ENCODE results near the gene KIAA1549.

Gene KIAA1549

GRCh38 chr7:138885383-138886147, 95.6 kb downstream of the KIAA1549 start:
- no peak for TF ChIP-seq CTCF (IDR thresholded peaks at IDR 0.05; ENCODE audit: borderline replicate concordance, control extremely low read depth, extremely low read depth, insufficient read depth, missing control alignments)
- no peak for DNase-seq (ENCODE audit: low spot score)
- in situ Hi-C loops (cut with MboI; ENCODE audit: low sequenced_read_pairs, unreplicated experiment): no loop called here

- TF ChIP-seq CTCF (IDR thresholded peaks at IDR 0.05; ENCODE audit: borderline replicate concordance, control extremely low read depth, extremely low read depth, insufficient read depth, missing control alignments): no peak
- in situ Hi-C loops (cut with MboI; ENCODE audit: low sequenced_read_pairs, unreplicated experiment): no loop called here
- DNase-seq (ENCODE audit: low spot score): no peak
Measured at GRCh38 chr7:138882249-138882648, 98.9 kb downstream of the KIAA1549 start.

- no peak for TF ChIP-seq CTCF (IDR thresholded peaks at IDR 0.05; ENCODE audit: borderline replicate concordance, control extremely low read depth, extremely low read depth, insufficient read depth, missing control alignments)
- in situ Hi-C loops (cut with MboI; ENCODE audit: low sequenced_read_pairs, unreplicated experiment): no loop called here
- DNase-seq (ENCODE audit: low spot score): no peak
Measured at GRCh38 chr7:138881579-138882188, 99.5 kb downstream of the KIAA1549 start.

- no peak for DNase-seq (ENCODE audit: low spot score)
- in situ Hi-C loops (cut with MboI; ENCODE audit: low sequenced_read_pairs, unreplicated experiment): no loop called here
- no peak for TF ChIP-seq CTCF (IDR thresholded peaks at IDR 0.05; ENCODE audit: borderline replicate concordance, control extremely low read depth, extremely low read depth, insufficient read depth, missing control alignments)
Measured at GRCh38 chr7:138880881-138881578, 100.2 kb downstream of the KIAA1549 start.

GRCh38 chr7:138879356-138879755, 101.8 kb downstream of the KIAA1549 start:
- TF ChIP-seq CTCF (IDR thresholded peaks at IDR 0.05; ENCODE audit: borderline replicate concordance, control extremely low read depth, extremely low read depth, insufficient read depth, missing control alignments): no peak
- in situ Hi-C loops (cut with MboI; ENCODE audit: low sequenced_read_pairs, unreplicated experiment): no loop called here
- DNase-seq (ENCODE audit: low spot score): no peak

- in situ Hi-C loops (cut with MboI; ENCODE audit: low sequenced_read_pairs, unreplicated experiment): no loop called here
- DNase-seq (ENCODE audit: low spot score): no peak
- TF ChIP-seq CTCF (IDR thresholded peaks at IDR 0.05; ENCODE audit: borderline replicate concordance, control extremely low read depth, extremely low read depth, insufficient read depth, missing control alignments): no peak
Measured at GRCh38 chr7:138878856-138879255, 102.3 kb downstream of the KIAA1549 start.
